ENCODE measurements around the gene MUC5AC. TPM values are rescaled to one million over a fixed set of nuclear protein-coding genes. Genes with fewer than 3 reads are reported as not detected.

The MUC5AC gene
- total and polyA plus RNA-seq, 4 donors = not detected

DNA sequence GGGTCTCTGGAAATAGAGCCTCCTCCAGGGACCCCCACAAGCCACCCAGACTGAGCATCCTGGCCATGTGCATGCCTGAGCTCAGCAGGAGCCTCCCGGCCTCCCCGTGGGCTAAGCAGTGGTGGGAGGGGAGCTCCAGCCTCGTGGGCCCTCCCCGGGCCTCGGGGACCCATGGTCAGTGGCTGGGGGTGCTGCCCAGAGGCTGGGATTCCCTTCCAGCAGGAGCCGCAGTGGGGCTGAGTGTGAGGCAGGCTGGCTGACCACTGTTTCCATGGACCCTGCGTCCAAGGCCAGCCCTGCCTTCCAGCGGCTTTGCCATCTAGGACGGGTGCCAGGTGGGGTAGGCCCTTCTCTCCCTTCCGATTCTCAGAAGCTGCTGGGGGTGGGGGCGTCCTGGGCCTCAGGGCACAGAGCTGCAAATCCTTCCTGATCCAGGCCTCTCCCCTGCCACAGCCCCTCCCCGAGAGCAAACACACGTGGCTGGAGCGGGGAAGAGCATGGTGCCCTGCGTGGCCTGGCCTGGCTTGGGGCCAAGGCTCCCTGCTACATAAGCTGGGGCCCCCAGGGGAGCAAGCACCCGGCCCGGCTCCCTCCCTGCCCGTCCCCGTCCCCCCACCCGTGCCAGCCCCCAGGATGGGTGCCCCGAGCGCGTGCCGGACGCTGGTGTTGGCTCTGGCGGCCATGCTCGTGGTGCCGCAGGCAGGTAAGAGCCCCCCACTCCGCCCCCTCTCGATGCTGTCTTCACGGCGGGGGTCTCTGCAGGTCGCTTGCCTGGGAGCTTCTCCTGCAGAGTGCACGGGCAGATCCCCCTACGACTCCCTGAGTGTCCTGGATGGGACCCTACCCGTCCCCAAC is 65.0 kb downstream of the MUC5AC start, which contains the start of gene MUC5B:
MUC5B (plus strand) TSS at position 576 of the 855 bp plus-strand sequence; CDS start at position 634, 58 bp downstream.
- Histone ChIP-seq H3K27ac (ENCODE audit: low read depth in 1 of 2, low read length in 2 of 2) (no peak within 1 kb of the TSS), H3K4me1 (ENCODE audit: control insufficient read depth in 4 of 4, insufficient read depth in 4 of 4, low read length in 3 of 4) (no peaks in the 10 kb centered on the region), H3K9ac (ENCODE audit: low read depth in 1 of 2, low read length in 2 of 2) (no peak within 1 kb of the TSS), H3K36me3 (ENCODE audit: control insufficient read depth in 4 of 4, insufficient read depth in 3 of 4, low read depth in 1 of 4, low read length in 3 of 4) (no peaks in the 10 kb centered on the region), H3K27me3 (ENCODE audit: control insufficient read depth in 4 of 4, insufficient read depth in 4 of 4, low read length in 3 of 4) (peaks cover 0 to 6% (median 1%) of the 10 kb centered on the region in 4 donors), H3K9me3 (ENCODE audit: control insufficient read depth in 4 of 4, low read length in 3 of 4) (no peaks in the 10 kb centered on the region), H3K4me3 (ENCODE audit: low read depth in 1 of 3, low read length in 3 of 3) (no peak within 1 kb of the TSS)
- TF ChIP-seq NR2F2 (IDR thresholded peaks at IDR 0.05) (no peak), HNF4A (conservative IDR thresholded peaks at IDR 0.05) (no peak), RAD21 (IDR thresholded peaks at IDR 0.05) (no peak), YY1 (IDR thresholded peaks at IDR 0.05) (no peak), SP1 (IDR thresholded peaks at IDR 0.05) (no peak), JUND (IDR thresholded peaks at IDR 0.05) (no peak), HNF4G (IDR thresholded peaks at IDR 0.05) (no peak), EGR1 (IDR thresholded peaks at IDR 0.05; ENCODE audit: low read depth in 2 of 2) (no peak), RXRA (IDR thresholded peaks at IDR 0.05) (no peak)
- TF ChIP-seq, protein P1, sequence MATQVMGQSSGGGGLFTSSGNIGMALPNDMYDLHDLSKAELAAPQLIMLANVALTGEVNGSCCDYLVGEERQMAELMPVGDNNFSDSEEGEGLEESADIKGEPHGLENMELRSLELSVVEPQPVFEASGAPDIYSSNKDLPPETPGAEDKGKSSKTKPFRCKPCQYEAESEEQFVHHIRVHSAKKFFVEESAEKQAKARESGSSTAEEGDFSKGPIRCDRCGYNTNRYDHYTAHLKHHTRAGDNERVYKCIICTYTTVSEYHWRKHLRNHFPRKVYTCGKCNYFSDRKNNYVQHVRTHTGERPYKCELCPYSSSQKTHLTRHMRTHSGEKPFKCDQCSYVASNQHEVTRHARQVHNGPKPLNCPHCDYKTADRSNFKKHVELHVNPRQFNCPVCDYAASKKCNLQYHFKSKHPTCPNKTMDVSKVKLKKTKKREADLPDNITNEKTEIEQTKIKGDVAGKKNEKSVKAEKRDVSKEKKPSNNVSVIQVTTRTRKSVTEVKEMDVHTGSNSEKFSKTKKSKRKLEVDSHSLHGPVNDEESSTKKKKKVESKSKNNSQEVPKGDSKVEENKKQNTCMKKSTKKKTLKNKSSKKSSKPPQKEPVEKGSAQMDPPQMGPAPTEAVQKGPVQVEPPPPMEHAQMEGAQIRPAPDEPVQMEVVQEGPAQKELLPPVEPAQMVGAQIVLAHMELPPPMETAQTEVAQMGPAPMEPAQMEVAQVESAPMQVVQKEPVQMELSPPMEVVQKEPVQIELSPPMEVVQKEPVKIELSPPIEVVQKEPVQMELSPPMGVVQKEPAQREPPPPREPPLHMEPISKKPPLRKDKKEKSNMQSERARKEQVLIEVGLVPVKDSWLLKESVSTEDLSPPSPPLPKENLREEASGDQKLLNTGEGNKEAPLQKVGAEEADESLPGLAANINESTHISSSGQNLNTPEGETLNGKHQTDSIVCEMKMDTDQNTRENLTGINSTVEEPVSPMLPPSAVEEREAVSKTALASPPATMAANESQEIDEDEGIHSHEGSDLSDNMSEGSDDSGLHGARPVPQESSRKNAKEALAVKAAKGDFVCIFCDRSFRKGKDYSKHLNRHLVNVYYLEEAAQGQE (IDR thresholded peaks at IDR 0.05) = no peak
- TF ChIP-seq, protein P2, sequence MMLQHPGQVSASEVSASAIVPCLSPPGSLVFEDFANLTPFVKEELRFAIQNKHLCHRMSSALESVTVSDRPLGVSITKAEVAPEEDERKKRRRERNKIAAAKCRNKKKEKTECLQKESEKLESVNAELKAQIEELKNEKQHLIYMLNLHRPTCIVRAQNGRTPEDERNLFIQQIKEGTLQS (IDR thresholded peaks at IDR 0.05) = no peak
- WGBS = 62% methylated on average over 36 of the region's 36 CpGs
- no peak for DNase-seq (ENCODE audit: low spot score)

DNA sequence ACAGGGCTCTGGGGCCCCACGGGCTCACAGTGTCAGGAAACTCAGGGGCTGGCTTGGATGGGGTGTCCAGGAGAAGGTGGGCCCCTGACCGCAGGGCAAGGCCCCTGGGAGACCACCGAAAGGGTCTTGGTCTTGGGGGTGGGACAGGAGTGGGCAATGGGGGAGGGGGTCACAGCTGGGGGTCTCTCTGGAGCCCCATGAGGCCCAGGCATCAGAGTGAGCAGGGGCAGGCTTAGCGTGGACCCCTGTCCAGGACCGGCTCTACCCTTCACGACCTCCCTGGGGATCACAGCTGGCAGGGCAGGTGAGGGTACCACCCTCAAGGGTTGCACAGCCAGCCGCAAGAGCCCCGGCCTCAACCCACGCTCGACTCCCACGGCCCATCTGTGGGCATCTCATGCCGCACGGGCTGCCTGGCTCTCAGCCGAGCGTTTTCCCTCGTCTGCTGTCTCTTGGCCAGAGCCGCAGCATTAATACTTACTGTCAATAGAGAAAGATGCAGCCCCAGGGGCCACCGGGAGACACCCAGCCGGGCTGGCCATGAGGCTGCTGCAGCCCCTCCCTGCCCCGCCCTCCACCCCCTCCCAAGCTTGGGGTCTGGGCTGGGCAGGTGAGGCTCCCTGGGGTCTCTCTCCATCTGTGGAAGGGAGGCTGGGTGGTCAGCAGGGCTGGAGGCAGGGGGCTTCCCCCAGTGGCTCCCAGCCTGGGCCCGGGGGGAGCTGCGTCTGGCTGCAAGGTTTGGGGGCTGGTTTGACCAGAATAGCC is 65.8 kb downstream of the MUC5AC start:
- WGBS = 61% methylated on average over 22 of the region's 22 CpGs
- H3K27me3 ChIP-seq (ENCODE audit: control insufficient read depth in 4 of 4, insufficient read depth in 4 of 4, low read length in 3 of 4) = peaks cover 0 to 6% (median 1%) of the 10 kb centered on the region in 4 donors
- no peak for DNase-seq (ENCODE audit: low spot score)
- H3K9ac ChIP-seq (ENCODE audit: low read depth in 1 of 2, low read length in 2 of 2) = no peak overlapping the region
- H3K36me3 ChIP-seq (ENCODE audit: control insufficient read depth in 4 of 4, insufficient read depth in 3 of 4, low read depth in 1 of 4, low read length in 3 of 4) = no peaks in the 10 kb centered on the region
- no peak overlapping the region for H3K4me3 ChIP-seq (ENCODE audit: low read depth in 1 of 3, low read length in 3 of 3)
- no peak overlapping the region for H3K27ac ChIP-seq (ENCODE audit: low read depth in 1 of 2, low read length in 2 of 2)
- H3K9me3 ChIP-seq (ENCODE audit: control insufficient read depth in 4 of 4, low read length in 3 of 4) = no peaks in the 10 kb centered on the region
- no peaks in the 10 kb centered on the region for H3K4me1 ChIP-seq (ENCODE audit: control insufficient read depth in 4 of 4, insufficient read depth in 4 of 4, low read length in 3 of 4)
- TF ChIP-seq HNF4G (IDR thresholded peaks at IDR 0.05) (no peak), NR2F2 (IDR thresholded peaks at IDR 0.05) (no peak), TAF1 (conservative IDR thresholded peaks at IDR 0.05) (no peak), RAD21 (IDR thresholded peaks at IDR 0.05) (no peak), FOXA1 (IDR thresholded peaks at IDR 0.05) (no peak), FOXA2 (IDR thresholded peaks at IDR 0.05) (no peak), YY1 (IDR thresholded peaks at IDR 0.05) (no peak), SP1 (IDR thresholded peaks at IDR 0.05) (no peak), GABPA (IDR thresholded peaks at IDR 0.05 in 1 of 2, conservative IDR thresholded peaks at IDR 0.05 in 1 of 2) (no peak), JUND (IDR thresholded peaks at IDR 0.05) (no peak), RXRA (IDR thresholded peaks at IDR 0.05) (no peak), HNF4A (conservative IDR thresholded peaks at IDR 0.05) (no peak)
- TF ChIP-seq, protein P2 (IDR thresholded peaks at IDR 0.05) = no peak
- TF ChIP-seq, protein P3, sequence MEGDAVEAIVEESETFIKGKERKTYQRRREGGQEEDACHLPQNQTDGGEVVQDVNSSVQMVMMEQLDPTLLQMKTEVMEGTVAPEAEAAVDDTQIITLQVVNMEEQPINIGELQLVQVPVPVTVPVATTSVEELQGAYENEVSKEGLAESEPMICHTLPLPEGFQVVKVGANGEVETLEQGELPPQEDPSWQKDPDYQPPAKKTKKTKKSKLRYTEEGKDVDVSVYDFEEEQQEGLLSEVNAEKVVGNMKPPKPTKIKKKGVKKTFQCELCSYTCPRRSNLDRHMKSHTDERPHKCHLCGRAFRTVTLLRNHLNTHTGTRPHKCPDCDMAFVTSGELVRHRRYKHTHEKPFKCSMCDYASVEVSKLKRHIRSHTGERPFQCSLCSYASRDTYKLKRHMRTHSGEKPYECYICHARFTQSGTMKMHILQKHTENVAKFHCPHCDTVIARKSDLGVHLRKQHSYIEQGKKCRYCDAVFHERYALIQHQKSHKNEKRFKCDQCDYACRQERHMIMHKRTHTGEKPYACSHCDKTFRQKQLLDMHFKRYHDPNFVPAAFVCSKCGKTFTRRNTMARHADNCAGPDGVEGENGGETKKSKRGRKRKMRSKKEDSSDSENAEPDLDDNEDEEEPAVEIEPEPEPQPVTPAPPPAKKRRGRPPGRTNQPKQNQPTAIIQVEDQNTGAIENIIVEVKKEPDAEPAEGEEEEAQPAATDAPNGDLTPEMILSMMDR (IDR thresholded peaks at IDR 0.05; ENCODE audit: low read depth, low read length, missing input control) = no peak
- TF ChIP-seq, protein P4, sequence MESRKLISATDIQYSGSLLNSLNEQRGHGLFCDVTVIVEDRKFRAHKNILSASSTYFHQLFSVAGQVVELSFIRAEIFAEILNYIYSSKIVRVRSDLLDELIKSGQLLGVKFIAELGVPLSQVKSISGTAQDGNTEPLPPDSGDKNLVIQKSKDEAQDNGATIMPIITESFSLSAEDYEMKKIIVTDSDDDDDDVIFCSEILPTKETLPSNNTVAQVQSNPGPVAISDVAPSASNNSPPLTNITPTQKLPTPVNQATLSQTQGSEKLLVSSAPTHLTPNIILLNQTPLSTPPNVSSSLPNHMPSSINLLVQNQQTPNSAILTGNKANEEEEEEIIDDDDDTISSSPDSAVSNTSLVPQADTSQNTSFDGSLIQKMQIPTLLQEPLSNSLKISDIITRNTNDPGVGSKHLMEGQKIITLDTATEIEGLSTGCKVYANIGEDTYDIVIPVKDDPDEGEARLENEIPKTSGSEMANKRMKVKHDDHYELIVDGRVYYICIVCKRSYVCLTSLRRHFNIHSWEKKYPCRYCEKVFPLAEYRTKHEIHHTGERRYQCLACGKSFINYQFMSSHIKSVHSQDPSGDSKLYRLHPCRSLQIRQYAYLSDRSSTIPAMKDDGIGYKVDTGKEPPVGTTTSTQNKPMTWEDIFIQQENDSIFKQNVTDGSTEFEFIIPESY (IDR thresholded peaks at IDR 0.05) = no peak
- TF ChIP-seq, protein P5, sequence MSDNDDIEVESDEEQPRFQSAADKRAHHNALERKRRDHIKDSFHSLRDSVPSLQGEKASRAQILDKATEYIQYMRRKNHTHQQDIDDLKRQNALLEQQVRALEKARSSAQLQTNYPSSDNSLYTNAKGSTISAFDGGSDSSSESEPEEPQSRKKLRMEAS (IDR thresholded peaks at IDR 0.05) = no peak
